K562 (cell line): ENCODE results near the gene ARHGAP25. TPM values are rescaled to one million over a fixed set of nuclear protein-coding genes. Genes with fewer than 3 reads are reported as not detected.
A peak's percentile ranks its signal among the peaks of the same experiment; 100 is the strongest.

Source experiments
- BCLAF1 ChIP-seq, 2 experiments: fragments of 450-650 bp in 1 of 2; IDR thresholded peaks; 2 replicates each; pipeline ENCODE4 v1.6.1; 2011 to 2017; ENCODE audit warnings: low read depth in 2 of 2, antibody characterized with exemption in 1 of 2, borderline replicate concordance in 1 of 2, low read length in 1 of 2, mild to moderate bottlenecking in 1 of 2, mixed read lengths in 1 of 2; ENCODE audit not compliant: control insufficient read depth in 1 of 2
- CHCHD3 ChIP-seq: fragments of 250-450 bp; sonication (Bioruptor Pico); IDR thresholded peaks from 2 replicates; pipeline ENCODE4 v2.1.2; 2022; ENCODE audit warnings: mild to moderate bottlenecking
- CXXC5 ChIP-seq: fragments of 250-450 bp; sonication (Bioruptor Pico); IDR thresholded peaks from 2 replicates; pipeline ENCODE4 v1.8.0; 2022; ENCODE audit warnings: inconsistent platforms, mild to moderate bottlenecking, moderate library complexity
- HDAC6 ChIP-seq: IDR thresholded peaks from 2 replicates; pipeline ENCODE4 v1.6.1; 2012; ENCODE audit warnings: low read depth, mild to moderate bottlenecking, control low read depth, inconsistent platforms, low read length, moderate library complexity
- HINFP ChIP-seq: fragments of 450-650 bp; conservative IDR thresholded peaks from 2 replicates; pipeline ENCODE4 v1.6.1; 2016; ENCODE audit warnings: missing genetic modification characterization, low read depth, mild to moderate bottlenecking, control low read depth, missing compliant biosample characterization
- MBD1 ChIP-seq: fragments of 250-450 bp; sonication (Bioruptor Pico); IDR thresholded peaks from 2 replicates; pipeline ENCODE4 v1.8.0; 2022; ENCODE audit warnings: inconsistent platforms
- NFE2L1 ChIP-seq: fragments of 450-650 bp; IDR thresholded peaks from 2 replicates; pipeline ENCODE4 v1.6.1; 2016; ENCODE audit warnings: missing genetic modification characterization, low read depth, mild to moderate bottlenecking, missing compliant biosample characterization, moderate library complexity, borderline replicate concordance
- PPARD ChIP-seq: fragments of 250-450 bp; sonication (Bioruptor Pico); IDR thresholded peaks from 2 replicates; pipeline ENCODE4 v1.8.0; 2022; ENCODE audit warnings: inconsistent platforms, mild to moderate bottlenecking, moderate library complexity
- RBM14 ChIP-seq: fragments of 200-400 bp; formaldehyde crosslinking; IDR thresholded peaks from 2 replicates; pipeline ENCODE4 v1.6.1; 2018; ENCODE audit warnings: low read depth, mild to moderate bottlenecking, low read length, moderate library complexity, borderline replicate concordance; ENCODE audit not compliant: insufficient read depth
- TFE3 ChIP-seq: fragments of 450-650 bp; formaldehyde crosslinking; IDR thresholded peaks from 2 replicates; pipeline ENCODE4 v1.4.0; 2020; ENCODE audit warnings: mild to moderate bottlenecking, mixed read lengths
- TRIM28 ChIP-seq: fragments of 450-650 bp; IDR thresholded peaks from 2 replicates; pipeline ENCODE4 v1.6.1; 2017
- ZMIZ1 ChIP-seq, 2 experiments: fragments of 150-350 bp in 1 of 2; IDR thresholded peaks; 2 replicates each; pipeline ENCODE4 v1.6.1; 2012 to 2016; ENCODE audit warnings: low read depth in 2 of 2, low read length in 2 of 2, mild to moderate bottlenecking in 1 of 2, moderate library complexity in 1 of 2
- ZNF263 ChIP-seq: sonication (generic); formaldehyde crosslinking; IDR thresholded peaks from 2 replicates; pipeline ENCODE4 v1.8.0; 2022; ENCODE audit warnings: mild to moderate bottlenecking, missing genetic modification reagents, borderline replicate concordance
- ZNF316 ChIP-seq: fragments of 450-650 bp; IDR thresholded peaks from 2 replicates; pipeline ENCODE4 v1.6.1; 2016
- ZNF584 ChIP-seq: fragments of 200-800 bp; sonication (Bioruptor generic); IDR thresholded peaks from 2 replicates; pipeline ENCODE4 v1.6.1; 2016; ENCODE audit warnings: low read depth, mild to moderate bottlenecking, missing genetic modification characterization, missing compliant biosample characterization
- polyA plus RNA-seq, 8 experiments: library from polyadenylated mRNA; depleted of rRNA in 4 of 8; stranded (reverse) in 5 of 8; unstranded in 3 of 8; fragments of >200 nt; fragmentation: Nextera tagmentation in 2 of 8; fragmentation: Illumina TruSeq in 1 of 8; extraction: Ambion mirVana in 2 of 8; extraction: Trizol in 1 of 8; gene quantifications; 2 replicates each; pipeline versions ENCODE4 v1.2.1 to v1.2.3, GENCODE V29; 2011 to 2014; ENCODE audit warnings: inconsistent platforms in 1 of 8, missing spikeins in 1 of 8
- total RNA-seq, 7 experiments: library from RNA; depleted of rRNA in 6 of 7; stranded (reverse); fragments of >200 nt in 6 of 7; fragmentation: Illumina TruSeq in 2 of 7; extraction: Trizol in 2 of 7; gene quantifications; 2 replicates each; pipeline versions ENCODE4 v1.2.1 to v1.2.3, GENCODE V29; 2011 to 2021; ENCODE audit warnings: low replicate concordance in 1 of 7

The ARHGAP25 gene
- total and polyA plus RNA-seq, 9 of the 15 experiments (the other 6 are each of a cell fraction or from before 2014, with no cell fraction given), result 4.9 to 14.8 (median 10.7) TPM

GRCh38 chr2:68832233-68832869 is 97.7 kb downstream of the ARHGAP25 start (continued):
- TF ChIP-seq ZMIZ1 (IDR thresholded peaks at IDR 0.05; ENCODE audit: low read depth in 2 of 2, low read length in 2 of 2), result no peak
- no peak for TF ChIP-seq ZNF263 (CRISPR knock-in tag)
- peak; percentile 8; the same call in 1 of the 2 replicates for TF ChIP-seq TFE3
- TF ChIP-seq CHCHD3 (CRISPR knock-in tag), result no peak
- no peak for TF ChIP-seq NFE2L1 (tag)
- no peak for TF ChIP-seq RBM14
- TF ChIP-seq ZNF584 (CRISPR knock-in tag), result peak; percentile 92
- no peak for TF ChIP-seq ZNF316
- no peak for TF ChIP-seq HDAC6
- no peak for TF ChIP-seq MBD1 (CRISPR knock-in tag)
- TF ChIP-seq PPARD, result no peak
- no peak for TF ChIP-seq BCLAF1 (IDR thresholded peaks at IDR 0.05; ENCODE audit: borderline replicate concordance in 1 of 2, control insufficient read depth in 1 of 2, low read depth in 2 of 2, low read length in 1 of 2)
- TF ChIP-seq CXXC5 (CRISPR knock-in tag), result peak; percentile 23; the same call in 1 of the 2 replicates
- TF ChIP-seq HINFP (tag), result peak; percentile 54; the same call in 1 of the 2 replicates
- TF ChIP-seq TRIM28, result no peak
